HepG2 (cell line): ENCODE data around the gene ABCB8. TPM values are rescaled to one million over a fixed set of nuclear protein-coding genes. Genes with fewer than 3 reads are reported as not detected.
A peak's percentile ranks its signal among the peaks of the same experiment; 100 is the strongest.

ENCODE experiments used
- ETV6 ChIP-seq: sonication (generic); formaldehyde crosslinking; conservative IDR thresholded peaks from 2 replicates; pipeline ENCODE4 v1.4.0; 2020; ENCODE audit warnings: missing genetic modification reagents
- FOXA3 ChIP-seq: IDR thresholded peaks from 2 replicates; pipeline ENCODE4 v1.6.1; 2016; ENCODE audit warnings: missing genetic modification reagents, missing compliant biosample characterization
- IKZF1 ChIP-seq: fragments of 450-650 bp; IDR thresholded peaks from 2 replicates; pipeline ENCODE4 v1.7.1; 2016
- KLF12 ChIP-seq: sonication (generic); formaldehyde crosslinking; IDR thresholded peaks from 2 replicates; pipeline ENCODE4 v1.4.0; 2020; ENCODE audit warnings: missing genetic modification reagents, borderline replicate concordance
- MXD4 ChIP-seq: IDR thresholded peaks from 2 replicates; pipeline ENCODE4 v1.6.1; 2016; ENCODE audit warnings: mild to moderate bottlenecking, missing biosample characterization, missing genetic modification reagents
- PHF5A ChIP-seq: IDR thresholded peaks from one replicate; pipeline ENCODE4 v1.6.1; 2018; ENCODE audit warnings: low read depth, missing genetic modification reagents; ENCODE audit not compliant: unreplicated experiment
- PHF8 ChIP-seq: sonication (generic); formaldehyde crosslinking; IDR thresholded peaks from 2 replicates; pipeline ENCODE4 v1.5.0; 2020; ENCODE audit warnings: missing genetic modification reagents
- ZFX ChIP-seq: sonication (generic); formaldehyde crosslinking; IDR thresholded peaks from 2 replicates; pipeline ENCODE4 v1.4.0; 2020; ENCODE audit warnings: mild to moderate bottlenecking, low read depth, missing genetic modification reagents, moderate library complexity
- ZNF343 ChIP-seq: sonication (generic); formaldehyde crosslinking; IDR thresholded peaks from 2 replicates; pipeline ENCODE4 v1.4.0; 2020; ENCODE audit warnings: mild to moderate bottlenecking, missing genetic modification reagents
- ZNF788 ChIP-seq: sonication (generic); formaldehyde crosslinking; IDR thresholded peaks from 2 replicates; pipeline ENCODE4 v1.5.0; 2020; ENCODE audit warnings: mild to moderate bottlenecking, missing genetic modification reagents, borderline replicate concordance
- polyA plus RNA-seq, 8 experiments: library from polyadenylated mRNA; depleted of rRNA in 3 of 8; stranded (reverse) in 7 of 8; unstranded in 1 of 8; fragments of >200 nt; fragmentation: Illumina TruSeq in 4 of 8; extraction: Trizol in 4 of 8; gene quantifications; 2 replicates each; pipeline versions ENCODE4 v1.2.1 to v1.2.3, GENCODE V29; 2011 to 2016; ENCODE audit warnings: low read depth in 4 of 8, missing spikeins in 1 of 8, mixed read lengths in 1 of 8; ENCODE audit not compliant: insufficient read depth in 1 of 8
- total RNA-seq, 5 experiments: library from RNA; depleted of rRNA; stranded (reverse); fragments of >200 nt; fragmentation: Illumina TruSeq; extraction: Trizol; gene quantifications; 2 replicates each; pipeline ENCODE4 v1.2.3, GENCODE V29; 2016; ENCODE audit warnings: low read depth in 1 of 5
- TF ChIP-seq, protein P1 (sequence below): sonication (generic); formaldehyde crosslinking; IDR thresholded peaks from 2 replicates; pipeline ENCODE4 v1.4.0; 2020; ENCODE audit warnings: low read depth, missing genetic modification reagents
- TF ChIP-seq, protein P2 (sequence below): sonication (generic); formaldehyde crosslinking; IDR thresholded peaks from 2 replicates; pipeline ENCODE4 v1.4.0; 2020; ENCODE audit warnings: missing genetic modification reagents, borderline replicate concordance
- TF ChIP-seq, protein P3 (sequence below): sonication (generic); formaldehyde crosslinking; IDR thresholded peaks from 2 replicates; pipeline ENCODE4 v1.4.0; 2020; ENCODE audit warnings: missing genetic modification reagents, low read depth, mild to moderate bottlenecking, borderline replicate concordance
- TF ChIP-seq, protein P4 (sequence below): sonication (generic); formaldehyde crosslinking; IDR thresholded peaks from 2 replicates; pipeline ENCODE4 v1.4.0; 2020; ENCODE audit warnings: missing genetic modification reagents, borderline replicate concordance
- TF ChIP-seq, protein P5 (sequence below): sonication (generic); formaldehyde crosslinking; IDR thresholded peaks from 2 replicates; pipeline ENCODE4 v1.4.0; 2020; ENCODE audit warnings: missing genetic modification reagents

The ABCB8 gene
- total and polyA plus RNA-seq, 2 of the 13 experiments (the other 11 are each of a cell fraction or from before 2014, with no cell fraction given) = 6.6 to 16.7 TPM

DNA sequence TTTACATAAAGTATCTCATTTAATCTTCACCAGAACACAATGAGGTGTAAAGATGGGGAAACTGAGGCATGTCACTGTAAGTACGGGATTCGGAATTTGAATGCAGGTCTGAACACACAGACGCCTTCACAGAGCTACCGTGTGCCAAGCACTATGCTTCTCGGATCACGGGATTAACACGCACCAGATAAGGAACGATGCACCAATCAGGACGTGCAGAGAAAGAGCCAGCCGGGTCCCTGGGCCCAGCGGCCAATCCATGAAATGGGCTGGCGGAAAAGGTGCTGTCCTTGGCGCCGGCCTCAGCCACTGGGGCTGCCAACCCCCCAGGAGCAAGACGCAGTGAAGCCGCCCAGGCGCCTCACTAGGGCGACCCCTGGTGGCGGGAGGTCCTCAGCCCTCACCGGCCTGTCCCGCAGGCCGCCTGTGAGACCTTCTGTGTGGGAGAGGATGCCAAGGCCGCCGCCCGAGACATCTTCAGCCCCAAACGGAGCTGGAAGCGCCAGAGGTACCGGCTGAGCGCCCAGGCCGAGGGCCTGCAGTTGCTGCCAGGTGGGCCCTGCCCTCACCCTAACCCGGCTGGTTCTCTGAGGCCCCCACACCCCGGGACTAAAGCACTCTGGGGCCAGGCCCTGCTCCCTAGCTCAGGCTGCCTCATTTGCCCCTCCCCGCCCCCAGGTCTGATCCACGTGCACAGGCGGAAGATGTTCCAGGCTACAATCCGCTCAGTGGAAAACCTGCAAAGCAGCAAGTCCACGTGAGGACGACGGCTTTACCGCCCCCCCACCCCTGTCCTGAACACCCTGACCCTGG, 19.5 kb upstream of the ABCB8 start (continued):
- TF ChIP-seq, protein P1, sequence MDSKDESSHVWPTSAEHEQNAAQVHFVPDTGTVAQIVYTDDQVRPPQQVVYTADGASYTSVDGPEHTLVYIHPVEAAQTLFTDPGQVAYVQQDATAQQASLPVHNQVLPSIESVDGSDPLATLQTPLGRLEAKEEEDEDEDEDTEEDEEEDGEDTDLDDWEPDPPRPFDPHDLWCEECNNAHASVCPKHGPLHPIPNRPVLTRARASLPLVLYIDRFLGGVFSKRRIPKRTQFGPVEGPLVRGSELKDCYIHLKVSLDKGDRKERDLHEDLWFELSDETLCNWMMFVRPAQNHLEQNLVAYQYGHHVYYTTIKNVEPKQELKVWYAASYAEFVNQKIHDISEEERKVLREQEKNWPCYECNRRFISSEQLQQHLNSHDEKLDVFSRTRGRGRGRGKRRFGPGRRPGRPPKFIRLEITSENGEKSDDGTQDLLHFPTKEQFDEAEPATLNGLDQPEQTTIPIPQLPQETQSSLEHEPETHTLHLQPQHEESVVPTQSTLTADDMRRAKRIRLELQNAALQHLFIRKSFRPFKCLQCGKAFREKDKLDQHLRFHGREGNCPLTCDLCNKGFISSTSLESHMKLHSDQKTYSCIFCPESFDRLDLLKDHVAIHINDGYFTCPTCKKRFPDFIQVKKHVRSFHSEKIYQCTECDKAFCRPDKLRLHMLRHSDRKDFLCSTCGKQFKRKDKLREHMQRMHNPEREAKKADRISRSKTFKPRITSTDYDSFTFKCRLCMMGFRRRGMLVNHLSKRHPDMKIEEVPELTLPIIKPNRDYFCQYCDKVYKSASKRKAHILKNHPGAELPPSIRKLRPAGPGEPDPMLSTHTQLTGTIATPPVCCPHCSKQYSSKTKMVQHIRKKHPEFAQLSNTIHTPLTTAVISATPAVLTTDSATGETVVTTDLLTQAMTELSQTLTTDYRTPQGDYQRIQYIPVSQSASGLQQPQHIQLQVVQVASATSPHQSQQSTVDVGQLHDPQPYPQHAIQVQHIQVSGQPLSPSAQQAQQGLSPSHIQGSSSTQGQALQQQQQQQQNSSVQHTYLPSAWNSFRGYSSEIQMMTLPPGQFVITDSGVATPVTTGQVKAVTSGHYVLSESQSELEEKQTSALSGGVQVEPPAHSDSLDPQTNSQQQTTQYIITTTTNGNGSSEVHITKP (CRISPR knock-in tag) = peak; percentile 82
- peak; percentile 23; the same call in 1 of the 2 replicates for TF ChIP-seq MXD4 (CRISPR knock-in tag)
- TF ChIP-seq, protein P2, sequence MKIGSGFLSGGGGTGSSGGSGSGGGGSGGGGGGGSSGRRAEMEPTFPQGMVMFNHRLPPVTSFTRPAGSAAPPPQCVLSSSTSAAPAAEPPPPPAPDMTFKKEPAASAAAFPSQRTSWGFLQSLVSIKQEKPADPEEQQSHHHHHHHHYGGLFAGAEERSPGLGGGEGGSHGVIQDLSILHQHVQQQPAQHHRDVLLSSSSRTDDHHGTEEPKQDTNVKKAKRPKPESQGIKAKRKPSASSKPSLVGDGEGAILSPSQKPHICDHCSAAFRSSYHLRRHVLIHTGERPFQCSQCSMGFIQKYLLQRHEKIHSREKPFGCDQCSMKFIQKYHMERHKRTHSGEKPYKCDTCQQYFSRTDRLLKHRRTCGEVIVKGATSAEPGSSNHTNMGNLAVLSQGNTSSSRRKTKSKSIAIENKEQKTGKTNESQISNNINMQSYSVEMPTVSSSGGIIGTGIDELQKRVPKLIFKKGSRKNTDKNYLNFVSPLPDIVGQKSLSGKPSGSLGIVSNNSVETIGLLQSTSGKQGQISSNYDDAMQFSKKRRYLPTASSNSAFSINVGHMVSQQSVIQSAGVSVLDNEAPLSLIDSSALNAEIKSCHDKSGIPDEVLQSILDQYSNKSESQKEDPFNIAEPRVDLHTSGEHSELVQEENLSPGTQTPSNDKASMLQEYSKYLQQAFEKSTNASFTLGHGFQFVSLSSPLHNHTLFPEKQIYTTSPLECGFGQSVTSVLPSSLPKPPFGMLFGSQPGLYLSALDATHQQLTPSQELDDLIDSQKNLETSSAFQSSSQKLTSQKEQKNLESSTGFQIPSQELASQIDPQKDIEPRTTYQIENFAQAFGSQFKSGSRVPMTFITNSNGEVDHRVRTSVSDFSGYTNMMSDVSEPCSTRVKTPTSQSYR = peak; percentile 68; the same call in 1 of the 2 replicates
- TF ChIP-seq, protein P3, sequence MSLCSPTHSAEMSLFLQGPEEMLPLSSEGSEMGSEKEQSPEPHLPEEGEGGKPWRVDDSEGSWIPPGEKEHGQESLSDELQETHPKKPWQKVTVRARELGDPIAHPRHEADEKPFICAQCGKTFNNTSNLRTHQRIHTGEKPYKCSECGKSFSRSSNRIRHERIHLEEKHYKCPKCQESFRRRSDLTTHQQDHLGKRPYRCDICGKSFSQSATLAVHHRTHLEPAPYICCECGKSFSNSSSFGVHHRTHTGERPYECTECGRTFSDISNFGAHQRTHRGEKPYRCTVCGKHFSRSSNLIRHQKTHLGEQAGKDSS (CRISPR knock-in tag) = peak; percentile 23; the same call in 1 of the 2 replicates
- TF ChIP-seq ZFX (CRISPR knock-in tag) = peak; percentile 86
- TF ChIP-seq, protein P4, sequence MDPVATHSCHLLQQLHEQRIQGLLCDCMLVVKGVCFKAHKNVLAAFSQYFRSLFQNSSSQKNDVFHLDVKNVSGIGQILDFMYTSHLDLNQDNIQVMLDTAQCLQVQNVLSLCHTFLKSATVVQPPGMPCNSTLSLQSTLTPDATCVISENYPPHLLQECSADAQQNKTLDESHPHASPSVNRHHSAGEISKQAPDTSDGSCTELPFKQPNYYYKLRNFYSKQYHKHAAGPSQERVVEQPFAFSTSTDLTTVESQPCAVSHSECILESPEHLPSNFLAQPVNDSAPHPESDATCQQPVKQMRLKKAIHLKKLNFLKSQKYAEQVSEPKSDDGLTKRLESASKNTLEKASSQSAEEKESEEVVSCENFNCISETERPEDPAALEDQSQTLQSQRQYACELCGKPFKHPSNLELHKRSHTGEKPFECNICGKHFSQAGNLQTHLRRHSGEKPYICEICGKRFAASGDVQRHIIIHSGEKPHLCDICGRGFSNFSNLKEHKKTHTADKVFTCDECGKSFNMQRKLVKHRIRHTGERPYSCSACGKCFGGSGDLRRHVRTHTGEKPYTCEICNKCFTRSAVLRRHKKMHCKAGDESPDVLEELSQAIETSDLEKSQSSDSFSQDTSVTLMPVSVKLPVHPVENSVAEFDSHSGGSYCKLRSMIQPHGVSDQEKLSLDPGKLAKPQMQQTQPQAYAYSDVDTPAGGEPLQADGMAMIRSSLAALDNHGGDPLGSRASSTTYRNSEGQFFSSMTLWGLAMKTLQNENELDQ (CRISPR knock-in tag) = 0 out of 2 replicates have a peak, but pooled peaks have one; percentile 34
- TF ChIP-seq, protein P5, sequence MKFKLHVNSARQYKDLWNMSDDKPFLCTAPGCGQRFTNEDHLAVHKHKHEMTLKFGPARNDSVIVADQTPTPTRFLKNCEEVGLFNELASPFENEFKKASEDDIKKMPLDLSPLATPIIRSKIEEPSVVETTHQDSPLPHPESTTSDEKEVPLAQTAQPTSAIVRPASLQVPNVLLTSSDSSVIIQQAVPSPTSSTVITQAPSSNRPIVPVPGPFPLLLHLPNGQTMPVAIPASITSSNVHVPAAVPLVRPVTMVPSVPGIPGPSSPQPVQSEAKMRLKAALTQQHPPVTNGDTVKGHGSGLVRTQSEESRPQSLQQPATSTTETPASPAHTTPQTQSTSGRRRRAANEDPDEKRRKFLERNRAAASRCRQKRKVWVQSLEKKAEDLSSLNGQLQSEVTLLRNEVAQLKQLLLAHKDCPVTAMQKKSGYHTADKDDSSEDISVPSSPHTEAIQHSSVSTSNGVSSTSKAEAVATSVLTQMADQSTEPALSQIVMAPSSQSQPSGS (CRISPR knock-in tag) = peak; percentile 68
- peak; percentile 60 for TF ChIP-seq PHF8
- no peak for TF ChIP-seq PHF5A (CRISPR knock-in tag)
- peak; percentile 81; the same call in 1 of the 2 replicates for TF ChIP-seq ZNF343 (CRISPR knock-in tag)
- peak; percentile 51 for TF ChIP-seq FOXA3 (CRISPR knock-in tag)
- no peak for TF ChIP-seq IKZF1
- TF ChIP-seq ETV6 (CRISPR knock-in tag) = peak; percentile 39; the same call in 1 of the 2 replicates
- peak; percentile 53; the same call in 1 of the 2 replicates for TF ChIP-seq ZNF788 (CRISPR knock-in tag)
- TF ChIP-seq KLF12 (CRISPR knock-in tag) = peak; percentile 6; the same call in 1 of the 2 replicates
